ENCODE measurements around the gene AGPAT1.
"Not testable (repeated sequence)": the region's sequence is repeated elsewhere in the genome, so short reads cannot be mapped to it uniquely, and the experiment has no call there.

Gene AGPAT1

DNA sequence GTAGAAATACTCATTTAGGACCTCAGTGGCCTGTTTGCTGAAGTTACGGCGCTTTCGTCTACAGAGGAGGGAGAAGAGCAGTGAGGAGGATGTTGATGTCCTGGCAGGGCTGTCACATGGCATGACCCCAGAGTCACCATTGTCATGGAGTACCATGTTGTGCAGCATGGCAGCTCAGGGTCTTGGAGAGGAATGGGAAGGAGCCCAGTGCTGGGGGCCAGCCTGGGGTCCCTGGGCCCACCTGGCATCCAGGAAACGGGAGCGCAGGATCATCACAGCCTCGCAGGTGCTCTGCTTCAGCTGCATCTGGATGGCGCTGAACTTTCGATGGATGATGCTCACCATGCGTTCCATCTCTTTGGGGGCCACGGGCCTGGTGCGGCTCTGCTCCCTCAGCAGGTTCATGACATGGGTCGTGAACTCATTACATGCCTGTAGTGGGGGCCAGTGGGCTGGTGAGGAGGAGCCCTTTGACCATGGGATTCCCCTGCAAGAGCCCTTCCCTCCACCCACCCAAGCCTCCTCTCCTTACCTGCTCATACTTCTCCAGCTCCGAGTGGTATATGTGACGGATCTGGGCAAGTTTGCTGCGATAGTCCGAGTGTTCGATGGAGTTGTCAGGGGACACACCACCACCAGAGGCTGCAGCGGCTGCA is 12.0 kb upstream of the AGPAT1 start:
- not testable (repeated sequence) for FAIRE-seq; DNase-seq (ENCODE audit: insufficient read length, low spot score)

DNA sequence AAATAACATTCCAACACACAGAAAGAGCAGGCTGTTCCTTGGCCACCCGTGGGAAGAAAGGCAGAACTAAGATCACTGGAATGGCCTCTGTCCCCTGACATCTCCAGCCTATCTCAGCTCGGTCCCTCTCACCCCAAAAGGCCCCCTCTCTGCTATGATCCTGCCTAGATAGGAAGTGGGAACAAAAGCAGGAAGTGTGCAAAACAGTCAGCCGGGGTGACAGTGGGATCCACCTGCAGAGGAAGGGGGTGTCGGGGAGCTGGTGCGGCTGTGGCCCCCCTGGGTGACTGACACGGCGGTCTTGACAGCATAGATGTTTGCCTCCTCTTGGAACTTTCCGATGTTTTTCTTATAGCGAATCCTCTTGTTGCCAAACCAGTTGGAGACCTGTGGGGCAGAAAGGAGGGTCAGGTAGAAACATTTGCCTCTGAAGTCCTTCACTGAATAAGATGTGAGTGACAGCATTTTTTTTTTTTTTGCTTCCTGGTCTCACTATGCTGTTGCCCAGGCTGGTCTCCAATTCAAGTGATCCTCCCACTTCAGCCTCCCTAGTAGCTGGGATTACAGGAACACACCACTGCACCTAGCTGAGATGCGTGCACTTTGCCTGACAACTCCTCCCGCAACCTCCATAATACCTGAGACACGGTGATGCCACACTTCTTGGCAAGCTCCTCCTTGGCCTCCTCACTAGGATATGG is 11.3 kb upstream of the AGPAT1 start:
- DNase-seq (ENCODE audit: insufficient read length, low spot score) (no peak), FAIRE-seq (no peak)

DNA sequence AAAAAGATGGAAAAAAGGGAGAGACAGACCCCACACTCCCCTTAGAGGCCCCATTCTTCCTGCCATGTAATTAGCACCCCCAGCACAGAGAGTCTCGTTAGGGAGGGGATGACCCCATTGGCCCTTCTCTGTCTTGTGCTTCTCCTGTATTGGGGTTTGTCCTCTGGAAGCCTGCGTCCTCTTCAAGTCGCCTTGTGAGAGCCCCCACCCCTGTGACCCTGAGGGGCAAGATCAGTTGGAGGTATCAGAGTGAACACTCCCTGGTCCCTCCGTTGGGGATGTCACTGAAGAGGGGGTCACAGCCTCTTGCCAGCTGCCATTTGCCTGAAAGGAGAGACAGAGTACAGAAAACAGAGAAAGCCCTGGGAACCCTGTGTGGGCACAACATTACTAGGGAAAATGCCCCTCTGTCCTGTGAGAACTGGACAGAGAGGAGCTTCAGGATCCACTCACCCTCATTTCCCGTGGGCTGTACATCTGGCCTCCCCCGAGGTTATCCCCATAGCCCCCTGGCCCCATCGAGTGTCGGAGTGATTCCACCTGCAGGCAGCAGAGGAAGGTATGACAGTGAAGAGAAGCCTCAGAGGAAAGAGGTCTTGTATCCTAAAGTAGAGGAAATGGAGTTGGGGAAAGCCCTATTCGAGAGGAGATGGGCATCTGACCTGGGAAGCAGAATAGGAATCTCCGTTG is 10.4 kb upstream of the AGPAT1 start:
- not testable (repeated sequence) for FAIRE-seq; DNase-seq (ENCODE audit: insufficient read length, low spot score)

DNA sequence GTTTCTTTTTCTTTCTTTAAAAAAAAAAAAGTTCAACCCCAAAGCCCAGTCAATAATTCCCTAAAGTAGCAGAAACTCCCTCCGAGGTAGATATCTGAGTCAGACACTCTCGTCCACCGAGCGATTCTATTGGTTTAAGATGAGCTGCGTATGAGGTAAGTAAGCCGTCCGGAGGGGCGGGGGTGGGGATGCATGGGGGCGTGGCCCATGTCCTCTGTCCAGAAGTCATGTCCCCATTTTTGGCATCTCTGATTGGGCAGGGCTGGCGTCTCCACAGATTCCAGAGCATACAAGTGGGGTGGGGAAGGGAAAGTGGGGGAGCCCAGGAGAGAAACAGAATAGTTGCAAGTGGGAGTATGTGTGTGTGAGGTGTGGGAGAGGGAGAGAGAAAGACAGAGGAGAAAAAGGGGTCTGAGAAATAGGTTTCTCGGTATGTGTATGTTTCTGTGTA is 9.8 kb upstream of the AGPAT1 start:
- DNase-seq (ENCODE audit: insufficient read length, low spot score); FAIRE-seq: not testable (repeated sequence)

DNA sequence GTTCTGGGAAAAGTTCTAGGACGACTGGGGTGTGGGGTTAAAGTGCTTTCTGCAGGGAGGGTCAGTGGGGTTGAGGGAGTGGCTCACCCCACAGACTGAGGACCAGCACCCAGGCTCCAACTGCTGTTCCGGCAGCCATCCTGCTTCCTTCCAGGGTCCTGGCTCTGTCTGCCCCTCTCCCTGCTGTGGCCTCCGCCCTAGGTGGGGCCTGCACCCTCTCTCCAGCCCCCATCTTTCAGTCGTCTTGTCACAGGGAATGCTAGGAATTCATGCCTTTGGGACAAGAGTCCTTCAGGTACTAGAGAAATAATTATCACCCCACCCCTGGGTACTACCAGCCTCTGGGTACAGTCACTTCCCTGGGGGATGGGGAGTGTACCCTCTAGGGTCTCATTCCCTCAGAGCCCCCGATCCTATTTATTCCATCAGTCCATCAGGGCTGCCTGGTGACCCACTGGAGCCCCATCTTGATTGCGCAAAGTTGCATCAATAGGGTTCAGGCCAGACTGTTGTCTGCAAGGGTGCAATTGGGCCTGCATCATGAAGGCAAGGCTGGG is 8.3 kb upstream of the AGPAT1 start, which contains the start of gene AGER:
Gene AGER, minus strand, starts transcription at position 170 of the 557 bp plus-strand sequence. Its CDS starts 31 bp downstream, at position 139.
- DNase-seq (ENCODE audit: insufficient read length, low spot score) (no peak), FAIRE-seq (no peak)

DNA sequence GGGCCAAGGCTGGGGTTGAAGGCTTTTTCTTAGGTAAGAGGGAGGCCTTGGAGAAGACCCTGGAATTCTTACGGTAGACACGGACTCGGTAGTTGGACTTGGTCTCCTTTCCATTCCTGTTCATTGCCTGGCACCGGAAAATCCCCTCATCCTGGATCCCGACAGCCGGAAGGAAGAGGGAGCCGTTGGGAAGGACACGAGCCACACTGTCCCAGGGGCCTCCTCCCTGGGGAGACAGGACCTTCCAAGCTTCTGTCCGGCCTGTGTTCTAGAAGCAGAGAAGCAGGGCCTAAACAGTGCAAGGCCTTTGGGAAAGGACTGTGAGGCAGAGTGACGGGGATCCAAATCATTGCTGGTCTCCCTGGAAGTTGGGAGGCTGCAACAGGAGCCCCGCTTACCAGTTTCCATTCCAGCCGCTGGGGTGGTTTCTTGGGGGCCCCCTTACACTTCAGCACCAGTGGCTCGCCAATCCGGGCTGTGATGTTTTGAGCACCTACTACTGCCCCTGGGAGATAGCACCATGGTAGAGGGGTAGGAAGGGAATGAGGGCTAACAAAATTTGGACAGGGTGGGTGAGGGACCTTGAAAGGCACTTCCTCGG is 7.7 kb upstream of the AGPAT1 start:
- FAIRE-seq (no peak), DNase-seq (ENCODE audit: insufficient read length, low spot score) (no peak)

DNA sequence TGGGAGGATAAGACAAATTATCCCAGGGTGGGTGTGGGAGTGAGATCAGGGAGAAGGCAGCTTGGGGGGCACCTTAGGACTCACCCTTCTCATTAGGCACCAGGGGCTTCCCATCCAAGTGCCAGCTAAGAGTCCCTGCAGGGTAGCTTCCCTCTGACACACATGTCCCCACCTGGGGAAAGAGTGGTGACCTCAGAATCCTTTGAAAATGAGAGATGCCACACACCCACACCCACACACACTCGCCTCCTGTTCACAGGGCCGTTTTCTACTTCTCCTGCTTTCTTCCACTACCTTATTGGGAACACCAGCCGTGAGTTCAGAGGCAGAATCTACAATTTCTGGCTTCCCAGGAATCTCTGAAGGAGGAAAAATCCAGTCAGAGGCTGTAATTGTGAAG is 7.1 kb upstream of the AGPAT1 start:
- FAIRE-seq (no peak), DNase-seq (ENCODE audit: insufficient read length, low spot score) (no peak)

DNA sequence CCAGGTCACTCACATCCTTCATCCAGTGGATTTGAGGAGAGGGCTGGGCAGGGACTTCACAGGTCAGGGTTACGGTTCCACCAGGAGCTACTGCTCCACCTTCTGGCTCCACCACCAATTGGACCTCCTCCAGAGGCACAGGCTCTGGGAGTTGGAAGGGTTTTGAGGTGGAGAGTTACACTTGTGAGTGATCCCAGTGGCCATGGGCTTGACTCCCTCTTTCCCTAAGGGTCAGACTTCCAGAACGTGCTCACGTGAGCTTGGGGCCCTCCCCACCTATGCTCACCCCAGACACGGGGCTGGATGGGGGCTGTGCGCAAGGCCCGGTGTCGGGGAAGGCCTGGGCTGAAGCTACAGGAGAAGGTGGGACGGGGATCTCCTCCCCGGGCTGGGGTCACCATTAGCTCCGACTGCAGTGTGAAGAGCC is 6.7 kb upstream of the AGPAT1 start:
- FAIRE-seq: no peak

DNA sequence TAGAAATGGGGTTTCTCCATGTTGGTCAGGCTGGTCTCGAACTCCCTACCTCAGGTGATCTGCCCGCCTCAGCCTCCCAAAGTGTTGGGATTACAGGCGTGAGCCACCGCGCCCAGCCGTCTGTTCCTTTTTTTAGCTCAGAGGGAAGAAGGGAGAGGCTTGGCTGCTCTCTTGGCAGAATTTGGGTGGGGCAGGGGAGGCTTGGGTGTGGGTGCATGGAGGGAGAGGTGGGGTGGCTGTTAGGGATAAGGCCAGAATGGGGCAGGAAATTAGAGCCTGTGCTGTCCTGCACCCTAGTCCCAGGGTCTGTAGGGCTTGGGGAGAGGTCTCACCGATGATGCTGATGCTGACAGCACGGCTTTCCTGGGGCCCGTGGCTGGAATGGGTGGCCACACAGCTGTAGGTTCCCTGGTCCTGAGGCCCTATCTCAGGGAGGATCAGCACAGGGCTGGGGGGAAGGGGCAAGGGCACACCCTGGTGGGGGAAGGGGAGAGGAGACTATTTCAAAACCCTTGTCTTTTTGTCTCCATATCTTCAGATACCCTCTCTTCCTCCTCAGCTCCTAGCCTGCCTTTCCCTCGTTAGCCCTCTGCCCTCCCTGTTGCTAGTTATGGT is 6.1 kb upstream of the AGPAT1 start:
- no peak for FAIRE-seq
- no peak for DNase-seq (ENCODE audit: insufficient read length, low spot score)

More for the DNA sequence above, 6.7 kb upstream of the AGPAT1 start:
- no peak for DNase-seq (ENCODE audit: insufficient read length, low spot score)

DNA sequence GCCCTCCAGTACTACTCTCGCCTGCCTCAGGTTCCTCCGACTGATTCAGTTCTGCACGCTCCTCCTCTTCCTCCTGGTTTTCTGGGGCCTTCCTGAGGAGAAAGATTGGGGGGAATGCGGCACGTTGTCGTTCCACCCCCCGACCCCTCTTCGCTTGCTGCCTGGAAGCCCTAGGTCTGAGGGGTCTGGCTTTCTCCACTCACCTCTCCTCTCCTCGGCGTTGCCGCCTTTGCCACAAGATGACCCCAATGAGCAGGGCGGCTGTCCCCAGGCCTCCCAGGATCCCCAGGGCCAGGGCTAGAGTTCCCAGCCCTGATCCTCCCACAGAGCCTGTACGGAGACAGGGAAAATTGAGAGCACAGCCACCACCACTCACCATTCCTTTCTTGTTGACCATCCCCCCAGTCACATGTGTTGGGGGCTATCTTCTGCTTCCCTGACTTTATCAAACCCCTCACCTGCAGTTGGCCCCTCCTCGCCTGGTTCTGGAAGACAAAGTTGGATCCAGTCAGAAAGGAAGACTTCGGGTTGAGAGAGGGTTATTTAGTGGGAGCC is 5.3 kb upstream of the AGPAT1 start:
- no peak for FAIRE-seq
- no peak for DNase-seq (ENCODE audit: insufficient read length, low spot score)

DNA sequence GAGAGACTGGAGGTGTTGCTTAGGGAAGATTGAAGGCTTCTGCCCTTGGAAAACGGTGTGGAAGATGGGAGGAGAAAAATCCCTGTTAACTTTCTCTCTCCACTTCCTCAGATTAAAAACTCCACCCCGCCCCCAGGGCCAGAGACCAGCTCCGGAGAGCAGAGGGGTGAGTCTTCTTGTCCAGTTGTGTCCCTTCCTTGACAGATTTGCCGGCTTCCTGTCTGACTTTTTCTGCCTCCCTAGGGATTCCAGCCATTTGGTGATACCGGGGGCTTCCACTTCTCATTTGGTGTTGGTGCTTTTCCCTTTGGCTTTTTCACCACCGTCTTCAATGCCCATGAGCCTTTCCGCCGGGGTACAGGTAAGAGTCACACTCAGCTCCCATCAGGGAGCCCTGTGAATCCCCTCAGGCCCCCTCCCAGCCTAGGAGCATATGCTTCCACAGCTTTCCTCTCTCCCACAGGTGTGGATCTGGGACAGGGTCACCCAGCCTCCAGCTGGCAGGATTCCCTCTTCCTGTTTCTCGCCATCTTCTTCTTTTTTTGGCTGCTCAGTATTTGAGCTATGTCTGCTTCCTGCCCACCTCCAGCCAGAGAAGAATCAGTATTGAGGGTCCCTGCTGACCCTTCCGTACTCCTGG is 4.0 kb upstream of the AGPAT1 start:
- no peak for DNase-seq (ENCODE audit: insufficient read length, low spot score)
- no peak for FAIRE-seq

DNA sequence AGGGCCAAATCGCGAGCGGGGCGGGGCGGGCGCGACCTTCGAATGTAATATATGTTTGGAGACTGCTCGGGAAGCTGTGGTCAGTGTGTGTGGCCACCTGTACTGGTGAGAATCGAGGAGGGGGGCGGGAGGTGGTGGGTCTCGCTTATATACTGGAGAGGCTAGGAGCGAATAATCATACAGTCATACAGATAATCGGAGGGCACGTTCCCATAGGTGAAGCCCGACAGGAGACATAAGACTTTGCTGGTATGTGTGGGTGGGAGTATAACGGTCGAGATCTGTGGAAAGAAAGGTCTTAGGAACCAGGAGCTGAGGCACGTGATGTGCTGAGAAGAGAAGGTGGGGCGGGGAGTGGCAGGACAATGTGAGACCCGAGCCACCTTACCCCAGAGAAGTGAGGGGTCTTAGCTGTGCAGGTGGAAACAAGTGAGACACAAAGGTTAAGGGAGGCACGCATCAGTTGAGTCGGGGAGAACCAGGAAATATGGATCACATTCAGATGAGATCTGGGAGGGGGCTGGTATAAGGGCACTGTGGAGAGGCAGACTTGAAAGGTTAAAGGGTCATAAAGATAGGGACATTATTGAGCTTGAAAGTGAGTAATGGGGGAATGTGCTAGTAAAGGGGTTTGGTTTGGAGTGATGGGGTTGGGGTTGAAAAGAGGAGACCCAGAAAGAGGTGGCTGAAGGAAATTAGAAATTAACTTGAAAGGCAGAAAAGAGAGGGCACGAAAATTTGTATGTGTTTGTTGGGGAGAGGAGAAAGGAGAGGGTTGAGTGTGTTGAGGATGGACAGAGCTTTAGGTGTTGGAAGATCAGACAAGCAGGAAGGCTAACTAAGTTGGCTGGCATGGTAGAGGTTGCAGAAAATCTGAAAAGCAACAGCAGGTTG is 2.9 kb upstream of the AGPAT1 start:
- DNase-seq (ENCODE audit: insufficient read length, low spot score): no peak
- FAIRE-seq: peak; percentile 11

DNA sequence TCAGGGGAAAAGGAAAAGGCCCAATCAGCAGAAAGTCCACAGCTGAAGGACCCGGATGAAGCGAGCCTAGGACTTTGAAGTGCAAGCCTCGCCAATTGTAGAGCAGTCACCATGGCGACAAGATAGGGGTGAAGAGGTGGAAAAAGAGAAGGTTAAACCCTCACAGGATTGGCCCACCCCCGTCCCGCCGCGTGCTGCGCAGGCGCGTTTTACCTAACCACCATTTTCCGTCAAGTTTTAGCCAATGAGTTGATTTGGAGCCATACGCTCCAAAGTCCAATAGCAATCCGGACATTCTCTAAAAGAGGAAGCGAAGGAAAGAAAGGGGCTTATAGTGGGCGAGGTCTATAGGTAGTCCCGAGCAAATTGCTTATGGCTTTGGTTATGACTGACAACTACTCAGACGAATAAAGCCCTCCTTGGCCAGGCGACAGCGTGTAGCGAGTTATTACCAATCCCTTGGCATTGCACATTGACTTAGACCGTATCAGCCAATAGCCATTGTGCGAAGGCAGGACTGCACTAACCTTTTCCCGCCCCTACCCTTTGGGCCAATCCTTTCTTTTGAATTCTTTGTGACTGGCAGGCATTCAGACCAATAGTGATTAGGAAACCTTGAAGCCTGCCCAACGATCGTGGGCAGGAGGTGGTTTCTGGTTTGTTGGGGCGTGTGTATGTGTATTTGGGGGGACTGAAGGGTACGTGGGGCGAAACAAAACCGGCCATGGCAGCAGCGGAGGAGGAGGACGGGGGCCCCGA is 2.1 kb upstream of the AGPAT1 start, which contains the start of gene RNF5:
Gene RNF5, plus strand, starts transcription at position 618 of the 759 bp plus-strand sequence. Its CDS starts 107 bp downstream, at position 725.
- peak; percentile 90 for DNase-seq (ENCODE audit: insufficient read length, low spot score)
- FAIRE-seq: peak; percentile 98

DNA sequence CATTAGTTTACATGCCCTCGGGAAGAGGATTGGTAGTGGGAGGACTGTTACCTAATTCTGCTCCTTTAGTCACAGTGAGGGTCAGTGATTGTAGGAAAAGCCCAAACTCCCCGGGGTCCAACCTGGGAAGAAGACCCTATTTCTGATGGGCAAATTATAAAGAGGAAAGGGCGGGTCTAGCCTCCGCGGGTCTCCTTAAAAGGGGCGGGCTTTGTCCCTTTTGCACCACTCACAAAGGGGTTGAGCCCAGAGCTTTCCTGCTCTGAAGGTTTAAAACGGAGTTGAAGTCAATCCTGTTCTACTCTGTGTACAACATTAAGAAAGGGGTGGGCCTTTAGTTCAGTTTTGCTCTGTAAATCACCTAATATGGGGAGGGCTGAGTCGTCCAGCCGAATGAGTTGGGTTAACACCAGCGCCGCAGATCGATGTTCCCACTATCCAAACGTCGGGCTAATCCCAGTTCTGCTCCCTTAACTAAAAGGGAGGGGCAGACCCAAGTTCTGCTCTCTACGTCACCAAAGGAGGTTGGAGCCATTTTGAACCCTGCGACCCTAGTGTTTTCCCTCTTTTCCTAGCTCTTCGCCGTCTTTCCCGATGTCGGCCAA is 1.4 kb upstream of the AGPAT1 start:
- no peak for DNase-seq (ENCODE audit: insufficient read length, low spot score)

DNA sequence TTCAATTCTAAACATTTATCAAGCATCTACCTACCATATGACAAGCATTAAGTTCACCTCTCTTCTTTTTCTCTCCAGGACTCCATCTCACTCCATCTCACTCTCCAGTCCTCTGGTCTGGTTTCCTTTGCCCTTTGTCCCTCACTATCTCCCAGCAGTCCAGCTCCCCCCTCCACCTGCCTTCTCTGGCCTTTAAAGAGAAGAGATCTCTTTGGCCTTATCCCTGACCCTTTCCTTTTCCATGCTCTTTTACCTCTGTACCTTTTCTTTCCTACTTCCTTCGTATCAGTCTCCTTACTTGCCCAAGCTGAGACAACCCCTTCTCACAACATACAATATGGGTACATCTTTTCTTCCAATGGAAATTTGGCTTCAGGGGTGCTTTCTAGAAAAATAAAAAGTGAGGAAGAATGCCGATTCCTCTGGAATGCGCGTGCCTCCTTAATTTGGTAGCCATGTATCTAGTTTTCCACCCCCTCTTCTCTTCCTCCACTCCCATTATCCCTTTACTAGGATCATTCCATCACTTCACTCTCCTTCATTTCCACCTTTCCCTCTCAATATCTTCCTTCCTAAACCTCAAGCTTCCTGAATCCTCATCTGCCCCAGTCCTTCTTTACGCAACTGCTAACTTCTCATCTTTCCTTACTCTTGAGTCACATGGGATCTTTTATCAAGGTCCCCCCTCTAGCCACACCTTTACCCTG is 745 bp upstream of the AGPAT1 start:
- FAIRE-seq (no peak), DNase-seq (ENCODE audit: insufficient read length, low spot score) (no peak)

More for the DNA sequence above, 1.4 kb upstream of the AGPAT1 start:
- FAIRE-seq: peak; percentile 21

DNA sequence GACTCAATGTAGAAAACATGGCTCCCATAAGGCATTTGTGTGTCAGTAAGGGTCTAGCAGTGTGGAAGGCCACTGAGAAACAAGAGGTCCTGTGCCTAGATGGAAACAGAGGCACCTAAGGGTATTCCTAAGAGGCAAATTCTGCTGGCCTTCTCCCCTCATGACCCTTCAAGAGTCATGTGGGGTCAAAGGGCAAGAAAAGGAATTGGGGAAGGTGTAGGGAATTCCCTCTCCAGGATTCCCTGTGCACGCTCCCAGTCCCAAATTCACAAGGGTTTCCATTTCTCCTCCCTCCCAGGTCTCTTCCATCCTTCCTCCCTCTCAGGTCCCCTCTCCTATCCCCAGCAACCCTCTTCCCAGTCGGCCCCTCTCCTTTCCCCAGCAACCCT is 568 bp downstream of the AGPAT1 start:
- FAIRE-seq (no peak), DNase-seq (ENCODE audit: insufficient read length, low spot score) (no peak)

DNA sequence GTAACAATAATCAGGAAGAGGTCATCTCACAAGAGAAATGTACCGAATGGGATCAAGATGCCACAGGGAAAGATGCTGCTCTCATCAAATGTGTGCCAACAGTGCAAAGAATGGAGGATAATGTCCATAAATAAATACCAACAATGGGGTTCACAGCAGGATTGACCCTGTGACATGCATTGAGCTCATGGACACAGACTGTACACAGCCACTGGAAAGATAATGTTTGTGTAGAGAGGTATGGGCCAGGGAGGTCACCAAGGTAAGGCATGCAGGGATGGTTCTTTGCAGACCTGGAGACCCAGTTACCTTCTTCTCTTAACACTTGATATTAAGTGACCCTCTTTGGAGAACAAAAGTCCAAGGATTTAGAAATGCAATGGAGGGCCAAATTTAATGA is 1.5 kb downstream of the AGPAT1 start:
- no peak for DNase-seq (ENCODE audit: insufficient read length, low spot score)
- no peak for FAIRE-seq
